Activated T-helper 17 cell treated with anti-CD3 and anti-CD28 coated beads, Interleukin-2, amount 50 U/mL, for 72 hours (primary cell): ENCODE results near the gene AFAP1. TPM values are rescaled to one million over a fixed set of nuclear protein-coding genes. Genes with fewer than 3 reads are reported as not detected.

Experiments used
- ATAC-seq: fragments of 150-1000 bp; cut with Tn5 transposase; replicated peaks from 2 replicates; pipeline ENCODE4 v1.10.0; 2021; ENCODE audit warnings: mild to moderate bottlenecking, moderate library complexity
- H3K27ac Mint-ChIP-seq: one replicate; pipeline ENCODE4 v1.8.0; 2022; ENCODE audit warnings: mixed read lengths
- H3K27me3 Mint-ChIP-seq: one replicate; pipeline ENCODE4 v1.8.0; 2022; ENCODE audit warnings: mixed read lengths
- H3K36me3 Mint-ChIP-seq: one replicate; pipeline ENCODE4 v1.8.0; 2022; ENCODE audit warnings: low read depth, mild to moderate bottlenecking, mixed read lengths
- H3K4me1 Mint-ChIP-seq: one replicate; pipeline ENCODE4 v1.8.0; 2022; ENCODE audit warnings: mixed read lengths
- H3K4me3 Mint-ChIP-seq: one replicate; pipeline ENCODE4 v1.8.0; 2022; ENCODE audit warnings: mild to moderate bottlenecking, mixed read lengths
- H3K9me3 Mint-ChIP-seq: one replicate; pipeline ENCODE4 v1.8.0; 2022; ENCODE audit warnings: mixed read lengths
- total RNA-seq, 2 donors: library from RNA; stranded (reverse); gene quantifications; one replicate each; pipeline ENCODE4 v1.2.3, GENCODE V29; 2022

AFAP1 gene
- total RNA-seq, 2 donors from 2014 or later, result 20.1 to 29.8 TPM

DNA sequence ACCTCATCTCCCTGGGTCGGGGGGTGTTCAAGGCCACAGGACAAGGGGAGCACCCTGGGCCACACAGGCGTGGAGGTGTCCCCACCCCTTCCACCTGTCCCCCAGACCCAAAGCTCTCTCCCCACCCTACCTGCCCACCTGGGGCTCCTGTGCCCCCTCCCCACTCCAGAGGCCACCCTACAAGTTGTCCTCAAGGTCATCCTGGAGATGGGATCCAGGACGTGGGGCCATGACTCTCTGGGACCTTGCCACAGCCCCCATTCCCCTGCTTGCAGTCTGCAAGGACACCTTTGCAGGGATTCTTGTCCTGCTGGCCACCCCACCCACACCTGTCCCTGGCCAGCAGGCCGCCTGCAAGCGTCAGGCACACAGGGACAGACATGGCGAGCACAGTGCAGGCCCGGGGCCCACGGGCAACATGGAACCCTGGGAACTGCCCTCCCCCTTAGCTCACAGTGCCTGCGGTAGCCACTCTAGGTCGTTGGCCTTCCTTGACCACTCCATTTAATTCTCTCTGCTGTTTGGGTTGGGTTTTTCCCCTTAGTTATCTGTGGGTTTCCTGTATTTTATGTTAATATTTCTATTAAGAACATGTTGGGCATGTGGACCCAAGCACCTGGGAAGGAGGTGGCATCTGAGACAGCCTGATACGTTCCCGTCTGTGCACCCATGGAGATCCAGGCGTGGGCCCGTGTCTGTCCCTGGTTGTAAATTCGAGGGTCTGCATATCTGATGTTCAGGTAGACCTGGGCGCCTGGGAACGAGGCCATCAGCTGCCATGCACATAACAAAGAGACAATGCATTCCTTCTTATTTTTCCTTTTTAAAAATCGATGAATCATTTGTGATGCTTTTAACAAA lies 197.5 kb downstream of the AFAP1 start:
- Mint-ChIP-seq H3K27ac (no peak overlapping the region), H3K27me3 (no peaks in the 10 kb centered on the region), H3K4me3 (no peak overlapping the region), H3K4me1 (peaks cover 4% of the 10 kb centered on the region), H3K9me3 (no peaks in the 10 kb centered on the region), H3K36me3 (no peaks in the 10 kb centered on the region)
- ATAC-seq, result no peak

DNA sequence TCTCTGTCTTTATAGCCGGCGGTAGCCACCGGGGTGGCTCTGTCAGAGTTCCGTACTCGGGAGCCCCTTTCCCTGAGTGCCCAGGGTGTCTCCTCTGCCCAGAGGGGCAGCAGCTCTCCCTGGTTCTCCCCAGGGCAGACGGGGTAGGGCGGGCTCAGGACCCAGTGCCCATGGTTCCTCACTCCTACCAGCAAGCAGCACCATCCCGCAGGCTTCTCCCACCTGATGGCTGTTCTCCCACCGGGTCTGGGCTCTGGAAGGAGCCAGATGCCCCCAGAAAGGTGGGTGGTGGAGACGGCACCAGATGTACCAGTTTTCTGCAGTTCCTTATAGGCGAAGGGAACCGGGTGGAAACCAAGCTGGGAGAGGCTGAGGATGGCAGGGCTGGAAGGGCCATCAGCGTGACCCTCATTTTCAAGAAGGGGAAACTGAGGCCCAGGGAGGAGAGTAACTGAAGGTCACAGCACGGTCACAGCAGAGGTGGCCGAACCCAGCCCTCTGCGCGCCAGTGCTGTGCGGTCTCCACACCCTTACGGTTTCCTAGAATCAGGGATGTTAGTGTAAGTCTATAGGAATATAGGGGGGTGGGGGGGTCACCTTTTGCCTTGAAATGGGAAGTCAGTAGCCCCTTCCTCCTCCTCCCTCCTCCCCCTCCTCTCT lies 198.7 kb downstream of the AFAP1 start:
- H3K4me1 Mint-ChIP-seq, result peaks cover 4% of the 10 kb centered on the region
- no peaks in the 10 kb centered on the region for H3K27me3 Mint-ChIP-seq
- no peak for ATAC-seq
- no peak overlapping the region for H3K27ac Mint-ChIP-seq
- no peak overlapping the region for H3K4me3 Mint-ChIP-seq
- H3K36me3 Mint-ChIP-seq, result no peaks in the 10 kb centered on the region
- H3K9me3 Mint-ChIP-seq, result no peaks in the 10 kb centered on the region

DNA sequence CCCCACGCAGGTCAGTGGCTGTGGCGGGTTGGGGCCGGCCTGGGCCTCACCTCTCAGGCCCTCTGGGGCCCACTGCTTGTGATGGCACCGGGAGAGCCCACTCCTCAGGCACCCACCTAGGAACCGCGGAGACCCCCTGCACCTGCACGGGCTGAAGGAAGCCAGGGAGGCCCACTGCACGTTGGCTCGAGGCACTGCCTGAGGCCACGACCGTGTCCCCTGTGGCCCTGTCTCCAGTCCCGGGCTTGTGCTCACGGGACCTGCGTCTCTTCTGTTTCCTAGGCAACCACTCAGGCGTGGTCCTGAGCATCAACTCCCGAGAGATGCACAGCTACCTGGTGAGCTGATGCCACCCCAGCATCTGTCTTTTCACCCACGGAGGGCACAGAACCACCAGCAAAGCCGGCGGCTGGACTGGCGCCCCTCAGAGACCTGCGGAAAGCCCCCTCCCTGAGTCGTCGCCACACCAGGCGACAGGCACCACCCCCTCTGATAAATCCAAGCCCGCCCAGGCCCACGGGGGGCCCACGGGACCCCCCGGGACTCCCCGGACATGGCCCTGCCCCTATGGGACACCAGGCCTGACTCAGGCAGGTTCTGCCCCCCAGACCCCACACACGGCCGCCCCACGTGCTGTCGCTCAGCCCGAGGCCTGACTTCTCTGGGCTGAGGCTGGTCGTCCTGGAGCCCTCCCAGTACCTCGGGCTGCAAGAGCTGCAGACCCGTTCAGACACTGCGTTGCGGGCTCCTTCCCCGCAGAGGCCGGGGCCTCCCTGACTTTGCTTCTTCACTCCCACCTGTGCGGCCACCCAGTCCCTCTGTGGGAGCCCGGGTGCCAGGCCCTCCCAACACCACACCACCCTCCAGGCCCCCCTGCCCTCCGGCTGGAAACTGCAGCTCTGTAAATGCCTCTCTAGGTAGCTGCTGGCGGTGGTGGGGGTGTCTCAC lies 199.5 kb downstream of the AFAP1 start:
- no peak for ATAC-seq
- H3K9me3 Mint-ChIP-seq, result no peaks in the 10 kb centered on the region
- H3K36me3 Mint-ChIP-seq, result no peaks in the 10 kb centered on the region
- peaks cover 4% of the 10 kb centered on the region for H3K4me1 Mint-ChIP-seq
- no peak overlapping the region for H3K4me3 Mint-ChIP-seq
- H3K27me3 Mint-ChIP-seq, result no peaks in the 10 kb centered on the region
- no peak overlapping the region for H3K27ac Mint-ChIP-seq

DNA sequence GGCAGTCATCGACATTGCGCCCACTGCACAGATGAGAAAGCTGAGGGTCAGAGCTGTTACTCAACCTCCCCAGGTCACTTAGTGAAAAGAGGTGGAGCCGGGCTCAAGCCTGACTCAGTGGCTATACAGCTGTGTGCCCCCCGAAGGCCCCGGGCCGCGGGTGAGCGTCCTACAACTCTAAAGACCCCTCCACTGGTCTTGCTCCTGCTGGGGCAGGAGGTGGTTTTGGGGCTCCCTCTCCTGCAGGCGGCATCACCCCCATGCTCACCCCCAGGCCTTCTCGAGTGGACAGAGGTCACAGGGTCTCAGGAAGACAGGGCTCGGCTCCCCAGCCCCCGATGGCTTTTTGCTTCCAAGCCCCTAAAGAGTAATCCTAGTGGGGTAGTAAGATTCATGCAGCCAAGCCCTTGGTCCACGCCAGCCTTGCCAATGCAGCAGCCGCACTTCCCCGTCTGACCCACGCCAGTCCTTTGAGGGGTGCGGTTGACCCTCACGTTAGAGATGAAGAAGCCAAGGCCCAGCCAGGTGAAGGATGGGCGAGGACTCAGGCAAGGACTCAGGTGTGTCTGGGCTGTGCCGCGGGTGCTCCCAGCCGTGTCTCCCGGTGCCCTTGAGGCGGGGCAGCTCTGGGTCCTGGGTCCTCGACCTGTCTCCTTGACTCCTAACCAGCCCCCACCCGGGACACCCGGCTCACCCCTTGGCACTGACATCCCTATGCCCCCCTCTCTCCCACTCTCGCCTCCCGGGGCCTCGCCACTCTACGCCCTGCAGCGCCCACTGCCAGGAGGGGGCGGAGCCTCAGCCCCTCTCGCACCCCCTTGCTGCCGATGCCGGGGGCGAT lies 200.4 kb downstream of the AFAP1 start:
- no peak for ATAC-seq
- H3K36me3 Mint-ChIP-seq, result no peaks in the 10 kb centered on the region
- no peak overlapping the region for H3K27ac Mint-ChIP-seq
- no peaks in the 10 kb centered on the region for H3K9me3 Mint-ChIP-seq
- peaks cover 4% of the 10 kb centered on the region for H3K4me1 Mint-ChIP-seq
- H3K4me3 Mint-ChIP-seq, result no peak overlapping the region
- no peaks in the 10 kb centered on the region for H3K27me3 Mint-ChIP-seq

DNA sequence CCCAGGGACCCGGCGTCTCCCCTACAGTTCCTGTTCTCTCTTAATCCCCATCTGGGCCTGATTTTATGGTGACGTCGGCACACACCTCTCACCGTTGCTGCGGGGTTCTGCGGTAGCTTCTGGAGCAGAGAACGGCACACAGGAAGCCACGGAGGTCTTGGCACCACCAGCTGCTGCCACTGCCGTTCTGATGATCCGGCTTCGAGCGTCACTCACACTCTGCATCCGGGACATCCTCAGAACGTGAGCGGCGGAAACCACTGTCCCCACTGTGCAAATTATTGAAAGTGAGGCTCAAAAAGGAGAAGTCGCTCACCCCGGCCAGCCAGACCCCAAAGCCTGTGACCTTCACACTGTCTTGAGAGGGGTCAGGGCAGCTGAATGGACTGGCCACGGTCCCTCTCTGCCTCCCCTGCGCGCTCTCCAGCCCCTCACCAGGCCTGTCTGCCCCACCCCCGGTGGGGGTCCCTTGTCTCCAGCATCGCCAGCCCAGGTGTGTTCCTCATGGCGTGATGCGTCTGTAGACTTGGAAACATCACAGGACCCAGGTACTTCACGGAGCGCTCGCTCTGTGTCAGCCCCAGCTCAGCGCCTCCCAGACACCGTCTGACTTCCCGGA lies 201.1 kb downstream of the AFAP1 start:
- H3K27me3 Mint-ChIP-seq, result no peaks in the 10 kb centered on the region
- no peaks in the 10 kb centered on the region for H3K36me3 Mint-ChIP-seq
- no peaks in the 10 kb centered on the region for H3K4me1 Mint-ChIP-seq
- no peak for ATAC-seq
- no peaks in the 10 kb centered on the region for H3K9me3 Mint-ChIP-seq
- no peak overlapping the region for H3K4me3 Mint-ChIP-seq
- no peak overlapping the region for H3K27ac Mint-ChIP-seq

DNA sequence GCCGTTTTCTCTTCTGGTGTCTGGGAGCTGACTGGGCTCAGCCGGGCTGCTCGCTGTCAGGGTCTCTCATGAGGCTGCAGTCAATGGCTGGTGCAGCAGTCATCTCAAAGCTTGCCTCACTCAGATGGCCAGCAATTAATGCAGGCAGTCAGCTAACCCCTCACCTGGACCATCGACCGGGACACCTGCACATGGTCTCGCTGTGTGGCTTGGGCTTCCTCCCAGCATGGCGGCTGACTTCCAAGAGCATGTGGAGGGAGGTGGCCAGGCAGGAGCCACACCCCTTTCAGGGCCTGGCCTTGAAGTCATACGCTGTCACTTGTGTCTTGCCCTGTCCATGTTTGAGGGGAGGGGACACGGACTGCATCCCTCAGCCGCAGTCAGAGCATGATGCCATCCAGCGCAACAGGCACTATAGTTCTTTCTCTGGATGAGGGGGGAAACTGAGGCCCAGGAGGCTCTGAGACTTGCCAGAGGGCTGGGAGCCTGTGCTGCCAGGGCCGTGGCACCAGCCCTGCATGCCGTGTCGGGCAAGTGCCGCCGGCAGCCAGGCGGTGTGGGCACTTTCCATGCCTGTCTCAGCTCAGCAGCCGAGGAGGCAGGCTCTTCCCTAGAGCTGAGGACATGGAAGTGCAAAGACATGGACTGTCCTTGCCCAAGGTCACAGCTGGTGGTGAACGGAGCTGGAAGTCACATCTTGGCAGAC lies 201.8 kb downstream of the AFAP1 start:
- Mint-ChIP-seq H3K9me3 (no peaks in the 10 kb centered on the region), H3K27me3 (no peaks in the 10 kb centered on the region), H3K4me1 (no peaks in the 10 kb centered on the region), H3K4me3 (no peak overlapping the region), H3K27ac (no peak overlapping the region), H3K36me3 (no peaks in the 10 kb centered on the region)
- ATAC-seq, result no peak

DNA sequence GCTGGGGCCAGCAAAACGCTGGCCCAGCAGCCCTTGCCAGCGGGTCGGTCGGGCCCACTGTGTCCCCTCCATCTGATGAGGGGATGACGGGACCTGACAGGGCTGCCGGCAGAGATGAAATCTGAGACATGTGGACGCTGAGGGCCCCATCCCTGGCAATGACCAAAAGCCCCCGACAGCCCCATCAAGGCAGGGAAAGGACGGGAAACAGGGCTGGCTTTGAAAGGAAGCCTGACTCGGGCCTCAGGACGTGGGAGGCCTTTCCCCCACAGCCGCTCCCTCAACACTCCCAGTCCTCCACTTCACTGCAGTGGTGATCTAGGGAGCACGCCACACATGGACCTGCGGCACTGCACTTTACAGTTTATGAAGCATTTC lies 202.4 kb downstream of the AFAP1 start:
- no peaks in the 10 kb centered on the region for H3K36me3 Mint-ChIP-seq
- H3K4me1 Mint-ChIP-seq, result no peaks in the 10 kb centered on the region
- H3K27ac Mint-ChIP-seq, result no peak overlapping the region
- no peak for ATAC-seq
- no peaks in the 10 kb centered on the region for H3K27me3 Mint-ChIP-seq
- no peak overlapping the region for H3K4me3 Mint-ChIP-seq
- no peaks in the 10 kb centered on the region for H3K9me3 Mint-ChIP-seq

DNA sequence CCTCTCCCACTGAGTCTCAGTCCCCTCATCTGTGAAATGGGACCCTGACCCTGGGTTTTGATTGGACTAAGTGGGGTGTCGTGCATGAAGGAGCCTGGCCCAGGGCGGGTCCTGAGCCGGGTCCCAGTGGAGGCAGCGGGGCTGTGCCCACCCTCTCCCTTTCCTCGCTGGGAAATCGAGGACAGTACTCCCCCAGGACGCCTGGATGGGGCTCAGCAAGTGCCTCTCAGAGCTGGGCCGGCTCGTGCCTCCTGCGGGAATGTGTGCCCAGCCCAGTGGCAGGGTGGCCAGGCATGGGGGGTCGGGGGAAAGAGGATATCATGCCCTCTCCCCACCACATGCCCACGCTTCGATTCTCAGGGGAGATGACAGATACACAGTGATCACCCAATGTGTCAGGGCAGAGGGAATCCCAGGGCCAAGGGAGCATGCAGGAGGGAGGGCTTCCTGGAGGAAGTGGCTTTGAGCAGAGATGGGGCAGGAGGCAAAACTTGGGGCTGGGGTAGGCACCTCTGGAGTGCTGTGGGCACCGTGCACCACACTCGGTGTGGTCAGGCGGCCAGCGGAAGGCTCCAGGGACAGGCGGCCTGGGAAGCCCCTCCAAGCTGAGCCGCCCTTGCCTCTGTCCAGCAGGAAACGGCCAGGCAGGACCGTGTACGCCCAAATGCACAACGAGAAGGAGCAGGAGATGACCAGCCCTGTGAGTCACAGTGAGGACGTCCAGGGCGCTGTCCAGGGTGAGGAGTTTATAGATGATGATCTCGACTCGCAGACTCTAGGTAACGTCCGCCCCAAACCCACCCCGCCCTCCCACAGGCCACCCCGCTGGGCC lies 203.0 kb downstream of the AFAP1 start:
- H3K36me3 Mint-ChIP-seq, result no peaks in the 10 kb centered on the region
- H3K4me3 Mint-ChIP-seq, result no peak overlapping the region
- H3K27ac Mint-ChIP-seq, result no peak overlapping the region
- H3K9me3 Mint-ChIP-seq, result no peaks in the 10 kb centered on the region
- H3K4me1 Mint-ChIP-seq, result no peaks in the 10 kb centered on the region
- ATAC-seq, result no peak
- H3K27me3 Mint-ChIP-seq, result no peaks in the 10 kb centered on the region

DNA sequence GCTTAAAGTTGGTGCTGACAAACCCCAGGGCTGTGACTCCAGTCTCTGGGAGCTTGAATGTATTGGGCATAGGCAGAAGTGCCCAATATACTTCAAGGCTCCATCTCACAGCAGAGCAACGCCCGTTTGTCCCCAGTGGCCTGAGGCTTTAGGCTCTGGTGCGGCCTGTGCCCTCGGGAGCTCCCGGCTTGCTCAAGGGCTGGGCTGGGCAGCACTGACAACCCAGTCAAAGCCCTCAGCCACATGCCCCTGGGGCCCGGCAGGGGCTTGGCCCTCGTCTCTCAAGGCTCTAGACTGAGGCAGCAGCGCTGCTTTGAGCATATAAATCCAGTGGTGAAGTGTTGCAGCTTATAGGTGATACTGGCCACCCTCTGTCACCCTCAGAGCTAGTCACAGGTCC lies 203.7 kb downstream of the AFAP1 start:
- no peaks in the 10 kb centered on the region for H3K36me3 Mint-ChIP-seq
- ATAC-seq, result no peak
- no peaks in the 10 kb centered on the region for H3K9me3 Mint-ChIP-seq
- H3K27me3 Mint-ChIP-seq, result no peaks in the 10 kb centered on the region
- H3K4me1 Mint-ChIP-seq, result no peaks in the 10 kb centered on the region
- H3K4me3 Mint-ChIP-seq, result no peak overlapping the region
- no peak overlapping the region for H3K27ac Mint-ChIP-seq

DNA sequence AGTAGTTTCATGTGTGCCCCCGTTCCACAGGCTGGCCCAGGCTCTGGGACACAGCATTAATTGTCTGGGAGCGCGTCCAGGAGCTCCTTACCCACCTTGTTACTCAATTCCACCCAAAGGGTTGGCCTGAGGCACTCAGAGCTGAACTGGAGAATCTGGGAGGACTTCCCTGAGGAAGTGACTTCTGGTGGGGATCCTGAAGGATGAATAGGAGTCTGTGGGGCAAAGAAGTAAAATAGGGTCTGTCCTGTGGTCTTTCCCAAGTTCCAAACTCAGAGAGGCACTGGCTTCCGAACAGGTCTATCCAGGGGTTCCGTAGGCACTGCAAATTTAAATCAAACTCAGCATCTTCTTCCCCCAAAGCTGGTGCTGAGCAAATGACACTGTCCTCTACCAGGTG lies 204.3 kb downstream of the AFAP1 start:
- no peak for ATAC-seq
- no peak overlapping the region for H3K27ac Mint-ChIP-seq
- no peaks in the 10 kb centered on the region for H3K4me1 Mint-ChIP-seq
- no peak overlapping the region for H3K4me3 Mint-ChIP-seq
- H3K9me3 Mint-ChIP-seq, result no peaks in the 10 kb centered on the region
- H3K27me3 Mint-ChIP-seq, result no peaks in the 10 kb centered on the region
- H3K36me3 Mint-ChIP-seq, result no peaks in the 10 kb centered on the region

DNA sequence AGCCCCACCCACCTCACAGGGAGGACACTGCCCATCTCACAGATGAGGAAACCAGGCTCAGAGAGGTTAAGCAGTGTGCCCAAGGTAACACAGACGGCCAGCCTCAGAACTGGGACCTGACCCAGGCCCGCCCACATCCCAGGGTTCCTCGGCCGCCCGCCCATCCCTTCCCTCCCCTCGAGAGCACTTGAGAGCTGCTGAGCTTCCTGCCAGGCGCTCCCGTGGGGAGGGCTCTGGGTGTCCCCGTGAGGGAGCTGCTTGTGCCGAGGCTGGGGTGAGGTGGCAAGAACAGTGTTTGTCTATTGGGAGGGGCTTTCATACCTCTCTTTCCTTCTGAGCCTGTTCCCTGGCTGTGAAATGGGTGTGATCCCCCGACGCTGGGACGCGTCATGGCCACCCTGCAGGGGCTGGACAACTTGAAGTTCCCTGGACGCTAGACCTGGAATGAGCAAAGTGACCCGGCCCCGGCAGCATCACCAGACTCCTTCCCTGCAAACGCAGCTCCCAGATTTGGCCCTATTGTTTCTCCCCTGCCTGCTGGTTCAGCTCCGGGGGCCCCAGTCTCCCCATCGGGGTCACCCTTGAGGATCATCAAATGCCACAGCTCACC lies 204.9 kb downstream of the AFAP1 start:
- ATAC-seq, result no peak
- no peaks in the 10 kb centered on the region for H3K27me3 Mint-ChIP-seq
- no peaks in the 10 kb centered on the region for H3K4me1 Mint-ChIP-seq

More for the DNA sequence above, 204.9 kb downstream of the AFAP1 start:
- no peak overlapping the region for H3K27ac Mint-ChIP-seq
- H3K4me3 Mint-ChIP-seq, result no peak overlapping the region
- H3K36me3 Mint-ChIP-seq, result no peaks in the 10 kb centered on the region
- H3K9me3 Mint-ChIP-seq, result no peaks in the 10 kb centered on the region
